ENCODE measurements around the gene DYNC1I1.

DNA sequence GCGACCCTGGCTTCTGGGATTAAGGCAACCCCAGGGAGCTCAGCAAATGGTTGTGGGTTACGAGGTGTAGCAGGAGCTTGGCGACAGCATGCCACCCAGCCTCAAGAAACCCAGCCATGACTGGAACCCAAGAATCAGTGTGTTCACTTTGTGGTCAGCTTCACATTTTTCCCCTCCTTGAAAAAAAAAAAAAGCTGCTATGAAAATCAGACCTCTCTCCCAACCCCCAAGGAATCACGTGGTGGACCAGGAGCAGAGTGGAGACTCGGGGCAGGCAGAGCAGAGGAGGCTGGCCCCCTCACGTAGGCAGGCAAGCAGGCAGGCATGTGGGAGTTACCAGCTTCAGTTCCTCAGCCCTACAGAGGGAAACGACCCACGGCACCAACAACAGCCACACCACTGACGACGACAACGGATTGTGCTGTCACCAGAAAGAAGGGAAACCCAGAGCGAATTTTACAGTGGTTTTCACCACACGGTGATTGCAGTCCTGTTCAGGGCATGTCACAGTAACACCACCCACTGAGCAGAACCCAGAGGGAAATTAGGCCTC, 346.2 kb downstream of the DYNC1I1 start:
- TF ChIP-seq, protein P1, sequence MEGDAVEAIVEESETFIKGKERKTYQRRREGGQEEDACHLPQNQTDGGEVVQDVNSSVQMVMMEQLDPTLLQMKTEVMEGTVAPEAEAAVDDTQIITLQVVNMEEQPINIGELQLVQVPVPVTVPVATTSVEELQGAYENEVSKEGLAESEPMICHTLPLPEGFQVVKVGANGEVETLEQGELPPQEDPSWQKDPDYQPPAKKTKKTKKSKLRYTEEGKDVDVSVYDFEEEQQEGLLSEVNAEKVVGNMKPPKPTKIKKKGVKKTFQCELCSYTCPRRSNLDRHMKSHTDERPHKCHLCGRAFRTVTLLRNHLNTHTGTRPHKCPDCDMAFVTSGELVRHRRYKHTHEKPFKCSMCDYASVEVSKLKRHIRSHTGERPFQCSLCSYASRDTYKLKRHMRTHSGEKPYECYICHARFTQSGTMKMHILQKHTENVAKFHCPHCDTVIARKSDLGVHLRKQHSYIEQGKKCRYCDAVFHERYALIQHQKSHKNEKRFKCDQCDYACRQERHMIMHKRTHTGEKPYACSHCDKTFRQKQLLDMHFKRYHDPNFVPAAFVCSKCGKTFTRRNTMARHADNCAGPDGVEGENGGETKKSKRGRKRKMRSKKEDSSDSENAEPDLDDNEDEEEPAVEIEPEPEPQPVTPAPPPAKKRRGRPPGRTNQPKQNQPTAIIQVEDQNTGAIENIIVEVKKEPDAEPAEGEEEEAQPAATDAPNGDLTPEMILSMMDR (IDR thresholded peaks at IDR 0.05; ENCODE audit: insufficient read depth, low read length, poor library complexity, severe bottlenecking) = no peak
- no peak for TF ChIP-seq EZH2phosphoT487 (conservative IDR thresholded peaks at IDR 0.05; ENCODE audit: low read length)
